GM19463 (cell line): Measurements from ENCODE around the gene ALKBH4.
A peak's percentile ranks its signal among the peaks of the same experiment; 100 is the strongest.

Experiments
- ATAC-seq: cut with Tn5 transposase; IDR thresholded peaks from one replicate; pipeline ENCODE4 v1.9.1; 2021; ENCODE audit warnings: mild to moderate bottlenecking, moderate library complexity; ENCODE audit not compliant: unreplicated experiment

ALKBH4 gene

GRCh38 chr7:102429141-102429899 is 35.3 kb downstream of the ALKBH4 start:
- no peak for ATAC-seq

- no peak for ATAC-seq
These were observed 37.7 kb downstream of the ALKBH4 start for GRCh38 chr7:102427019-102427405.

DNA sequence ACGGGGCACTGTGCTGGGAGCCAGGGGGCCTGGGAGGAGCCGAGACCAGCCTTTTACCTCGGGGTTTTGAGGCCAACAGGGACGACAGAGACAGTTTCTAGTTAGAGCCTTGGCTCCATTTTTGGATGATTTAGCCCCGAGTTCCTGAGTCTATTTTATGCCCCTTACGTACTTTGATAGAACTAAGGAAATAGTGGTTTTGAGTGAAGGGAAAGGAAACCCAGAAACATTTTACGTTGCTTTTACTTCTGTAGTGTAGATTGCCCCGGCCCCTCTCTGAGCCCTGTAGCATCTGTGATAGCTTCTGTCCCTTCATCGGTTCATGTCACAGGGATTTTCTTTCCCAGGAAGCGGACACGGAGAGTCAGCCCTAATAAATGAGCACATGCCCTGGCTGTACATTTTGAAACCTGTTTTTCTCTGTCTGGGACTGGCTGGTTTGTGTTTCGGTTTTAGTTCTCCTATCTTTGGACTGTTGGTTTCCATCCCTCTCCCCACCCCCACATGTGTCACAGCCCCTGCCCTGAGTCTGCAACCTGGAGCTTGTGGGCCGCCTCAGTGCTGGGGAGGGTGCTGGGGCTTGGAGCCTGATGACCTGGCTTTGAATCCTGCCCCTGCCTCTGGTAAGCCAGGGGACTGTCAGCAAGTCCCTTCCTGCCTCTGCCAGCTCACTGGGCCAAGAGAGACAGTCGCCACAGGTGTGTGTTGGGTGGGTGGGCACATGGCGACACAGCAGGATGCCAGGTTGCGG is 38.2 kb downstream of the ALKBH4 start:
- peak; percentile 56 for ATAC-seq

DNA sequence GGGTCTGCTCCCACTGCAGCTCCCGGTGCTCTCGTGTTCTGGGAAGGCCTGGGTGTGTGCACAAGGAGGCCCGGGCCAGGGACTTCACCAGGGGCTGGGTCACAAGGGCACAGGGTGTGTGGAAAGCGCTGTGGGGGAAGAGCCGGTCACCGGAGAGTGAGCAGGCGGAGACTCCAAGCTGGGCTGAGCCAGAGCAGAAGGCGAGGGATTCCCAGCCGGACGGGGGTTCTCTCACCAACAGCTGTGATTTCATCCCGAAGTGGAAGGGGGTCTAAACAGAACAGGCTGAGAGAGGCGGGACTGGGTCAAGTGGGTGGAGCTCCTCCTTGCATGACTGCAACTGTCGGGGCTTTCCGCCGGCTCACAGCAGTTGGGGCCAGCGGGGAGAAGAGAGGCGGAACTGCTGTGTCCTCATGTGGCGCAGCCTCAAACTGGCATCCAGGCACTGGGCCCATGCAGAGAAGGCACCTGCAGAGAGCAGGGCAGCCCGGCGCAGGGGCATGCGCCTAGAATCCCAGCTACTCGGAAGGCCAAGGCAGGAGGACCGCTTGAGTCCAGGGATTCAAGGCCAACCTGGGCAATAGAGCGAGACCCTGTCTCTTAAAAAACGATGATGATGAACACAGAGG is 38.9 kb downstream of the ALKBH4 start:
- ATAC-seq, result peak; percentile 56

DNA sequence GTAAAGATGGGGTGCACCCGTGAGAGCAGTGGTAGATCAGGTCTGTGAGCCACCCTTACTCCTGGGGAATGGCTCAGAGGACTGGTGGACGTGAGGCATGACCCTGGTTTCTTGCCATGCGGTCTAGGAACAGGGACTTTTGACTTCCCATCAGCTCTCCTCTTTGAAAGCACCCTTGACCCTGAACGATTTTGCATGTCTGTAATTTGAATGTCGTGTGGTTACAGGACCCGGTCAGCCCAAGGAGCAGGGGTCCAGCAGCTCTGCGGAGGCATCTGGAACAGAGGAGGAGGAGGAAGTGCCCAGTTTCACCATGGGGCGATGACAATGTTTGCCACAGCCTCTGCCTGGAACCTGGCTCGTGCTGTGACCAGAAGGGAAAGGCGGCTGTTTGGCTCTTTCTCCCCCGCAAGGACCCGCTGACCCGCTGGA is 39.9 kb downstream of the ALKBH4 start:
- peak; percentile 33 for ATAC-seq

GRCh38 chr7:102424129-102424551 is 40.5 kb downstream of the ALKBH4 start:
- no peak for ATAC-seq

DNA sequence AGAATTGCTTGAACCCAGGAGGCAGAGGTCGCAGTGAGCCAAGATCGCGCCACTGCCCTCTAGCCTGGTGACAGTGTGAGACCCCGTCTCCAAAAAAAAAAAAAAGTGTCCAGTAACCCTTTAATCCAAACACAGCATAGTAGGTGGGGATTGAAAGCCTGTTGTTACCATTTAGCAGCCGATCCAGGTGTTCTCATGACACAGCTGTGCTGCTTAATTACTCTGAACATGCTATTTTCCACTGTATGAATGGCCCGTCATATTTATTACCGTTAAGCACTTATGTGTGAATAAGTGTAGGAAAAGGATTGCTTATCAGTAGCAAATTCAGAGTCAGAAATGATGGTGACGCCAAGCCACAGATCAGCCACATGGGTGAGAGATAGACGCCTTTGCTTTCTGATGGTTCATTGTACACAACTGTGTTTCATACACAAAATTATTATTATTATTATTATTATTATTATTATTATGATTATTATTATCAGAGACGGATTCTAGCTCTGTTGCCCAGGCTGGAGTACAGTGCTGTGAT is 42.9 kb downstream of the ALKBH4 start:
- no peak for ATAC-seq

DNA sequence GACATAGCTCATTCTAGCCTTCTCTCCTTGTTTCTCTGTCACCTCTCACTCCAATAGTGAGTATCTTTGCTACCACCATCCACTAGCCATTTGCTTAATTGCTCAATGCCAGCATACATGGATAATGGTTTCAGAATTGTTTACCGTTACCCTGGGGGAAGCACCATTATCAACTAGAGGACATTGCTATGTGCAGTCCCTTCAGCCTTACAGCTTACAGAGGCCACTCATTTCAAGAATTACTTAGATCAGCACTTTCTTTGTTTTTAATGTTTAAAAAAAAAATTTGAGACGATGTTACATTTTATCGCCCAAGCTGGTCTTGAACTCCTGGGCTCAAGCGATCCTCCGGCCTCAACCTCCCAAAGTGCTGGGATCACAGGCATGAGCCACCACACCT is 46.1 kb downstream of the ALKBH4 start:
- ATAC-seq, result no peak

GRCh38 chr7:102417105-102417504 is 47.6 kb downstream of the ALKBH4 start:
- ATAC-seq, result no peak

GRCh38 chr7:102416406-102416805 is 48.3 kb downstream of the ALKBH4 start:
- no peak for ATAC-seq

DNA sequence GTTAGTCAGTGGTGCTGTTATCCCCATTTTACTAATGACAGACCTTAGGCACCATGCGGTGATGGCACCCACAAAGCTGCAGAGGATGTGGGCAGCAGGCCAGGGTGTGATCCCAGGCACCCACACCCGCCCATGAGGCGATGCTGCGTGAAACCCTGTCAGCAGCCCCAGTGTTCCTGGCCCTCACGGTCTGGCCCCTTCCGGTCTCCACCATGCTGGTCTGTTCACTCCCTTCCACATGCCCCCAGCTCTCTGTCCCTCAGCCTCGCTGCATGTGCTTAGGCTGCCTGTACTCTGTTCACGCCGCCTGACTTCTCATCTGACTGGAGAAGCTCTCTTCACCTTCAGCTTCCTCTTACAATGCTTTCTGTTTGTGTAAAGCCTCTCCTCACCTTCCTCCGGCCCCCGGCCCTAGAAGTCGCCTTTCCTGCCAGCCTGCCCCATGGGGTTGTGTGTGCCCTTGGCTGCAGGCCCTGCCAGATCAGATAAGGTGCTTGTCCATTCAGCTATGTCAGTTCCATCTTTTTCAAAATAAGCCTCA is 48.9 kb downstream of the ALKBH4 start:
- peak; percentile 58 for ATAC-seq

DNA sequence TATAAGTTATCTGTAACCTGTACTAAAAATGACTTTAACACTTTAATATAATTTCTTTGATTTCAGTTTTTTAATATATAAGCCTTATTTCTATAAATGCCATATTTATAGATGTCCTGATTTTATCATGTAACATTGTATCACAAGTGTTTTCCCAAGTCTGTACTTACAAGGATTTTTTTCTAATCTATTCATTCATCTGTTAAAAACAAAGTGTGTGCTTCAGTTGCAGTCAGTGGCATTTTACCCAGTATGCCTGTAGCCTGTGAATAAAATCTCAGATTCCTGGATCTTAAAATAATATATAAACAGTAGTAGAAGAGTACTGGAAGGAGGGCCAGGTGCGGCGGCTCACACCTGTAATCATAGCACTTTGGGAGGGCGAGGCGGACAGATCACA is 51.1 kb downstream of the ALKBH4 start:
- no peak for ATAC-seq

- no peak for ATAC-seq
These were observed 51.6 kb downstream of the ALKBH4 start for GRCh38 chr7:102413091-102413490.

DNA sequence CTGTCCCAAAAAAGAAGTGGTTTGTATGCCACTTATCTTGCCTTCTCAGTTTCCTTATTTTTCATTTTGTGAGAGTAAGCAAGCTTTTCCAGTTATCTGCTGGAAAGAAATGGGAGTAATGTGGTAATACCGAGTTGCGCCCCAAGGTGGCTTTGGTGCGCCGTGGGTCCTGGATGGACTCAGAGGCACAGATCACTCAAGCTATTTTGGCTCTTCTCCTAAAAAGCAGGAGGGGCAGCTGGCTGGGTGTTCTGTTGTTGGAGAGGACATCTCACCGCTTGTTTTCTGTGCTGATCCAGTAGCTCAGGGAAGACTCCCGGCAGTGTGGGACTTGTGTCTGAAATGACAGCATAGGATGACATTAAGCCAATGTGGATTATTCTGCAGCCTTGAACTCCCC is 52.1 kb downstream of the ALKBH4 start:
- no peak for ATAC-seq

GRCh38 chr7:102410918-102411317 is 53.7 kb downstream of the ALKBH4 start:
- ATAC-seq, result no peak

DNA sequence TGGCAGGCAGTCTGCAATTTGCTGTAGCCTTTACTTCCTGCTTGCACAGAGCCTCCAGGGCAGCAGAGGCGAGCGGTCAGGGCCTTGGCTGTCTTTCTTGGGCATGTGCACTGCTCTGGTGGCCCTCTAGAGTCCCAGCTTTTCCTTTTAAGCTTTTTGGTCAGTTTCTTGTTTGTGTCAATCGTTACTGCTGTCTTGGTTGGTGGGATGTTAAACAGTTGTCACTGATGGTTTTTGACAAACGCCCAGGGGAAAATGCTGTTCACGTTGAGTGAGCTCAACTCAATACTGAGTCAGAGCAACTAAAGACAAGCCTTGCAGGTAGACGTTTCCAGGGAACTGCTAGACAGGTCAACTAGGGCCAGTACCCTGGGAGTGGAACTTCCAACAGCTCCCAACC is 54.5 kb downstream of the ALKBH4 start:
- ATAC-seq, result no peak

DNA sequence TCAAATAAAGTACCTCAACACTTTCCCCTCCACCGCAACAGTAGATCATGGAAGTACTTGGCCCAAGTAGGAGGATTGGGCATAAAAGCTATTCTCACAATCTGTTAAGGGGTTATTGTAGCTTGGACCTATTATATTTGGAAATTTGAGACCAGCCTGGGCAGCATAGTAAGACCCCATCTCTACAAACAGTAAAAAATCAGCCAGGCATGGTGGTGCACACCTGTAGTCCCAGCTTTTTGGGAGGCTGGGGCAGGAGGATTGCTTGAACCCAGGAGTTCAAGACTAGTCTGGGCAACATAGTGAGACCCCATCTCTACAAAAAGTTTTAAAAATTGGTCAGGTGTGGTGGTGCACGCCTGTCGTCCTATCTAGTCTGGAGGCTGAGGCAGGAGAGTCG is 55.3 kb downstream of the ALKBH4 start:
- ATAC-seq, result no peak

GRCh38 chr7:102408530-102408929 is 56.1 kb downstream of the ALKBH4 start:
- peak; percentile 43 for ATAC-seq

- no peak for ATAC-seq
These were observed 56.8 kb downstream of the ALKBH4 start for GRCh38 chr7:102407910-102408309.
